ENCODE results near the gene ZSCAN21.

DNA sequence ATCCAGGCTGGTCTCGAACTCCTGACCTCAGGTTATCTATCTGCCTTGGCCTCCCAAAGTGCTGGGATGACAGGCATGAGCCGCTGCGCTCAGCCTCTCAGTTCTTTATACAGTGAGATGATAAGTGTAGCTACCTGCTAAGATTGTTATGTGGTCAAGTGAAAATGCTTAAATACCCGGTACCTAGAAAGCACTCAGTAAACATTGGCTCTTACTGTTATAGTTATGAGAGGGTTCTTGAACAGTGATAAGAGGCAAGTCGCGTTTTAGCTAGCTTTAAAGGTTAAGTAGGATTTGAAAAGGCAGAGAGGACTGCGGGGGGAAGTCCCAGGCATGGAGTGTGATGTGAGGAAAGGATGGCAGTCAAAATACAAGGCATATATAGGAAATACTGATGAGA, 29.7 kb upstream of the ZSCAN21 start:
- TF ChIP-seq GLIS3 (CRISPR knock-in tag; IDR thresholded peaks at IDR 0.05) = no peak
- TF ChIP-seq, protein P1, sequence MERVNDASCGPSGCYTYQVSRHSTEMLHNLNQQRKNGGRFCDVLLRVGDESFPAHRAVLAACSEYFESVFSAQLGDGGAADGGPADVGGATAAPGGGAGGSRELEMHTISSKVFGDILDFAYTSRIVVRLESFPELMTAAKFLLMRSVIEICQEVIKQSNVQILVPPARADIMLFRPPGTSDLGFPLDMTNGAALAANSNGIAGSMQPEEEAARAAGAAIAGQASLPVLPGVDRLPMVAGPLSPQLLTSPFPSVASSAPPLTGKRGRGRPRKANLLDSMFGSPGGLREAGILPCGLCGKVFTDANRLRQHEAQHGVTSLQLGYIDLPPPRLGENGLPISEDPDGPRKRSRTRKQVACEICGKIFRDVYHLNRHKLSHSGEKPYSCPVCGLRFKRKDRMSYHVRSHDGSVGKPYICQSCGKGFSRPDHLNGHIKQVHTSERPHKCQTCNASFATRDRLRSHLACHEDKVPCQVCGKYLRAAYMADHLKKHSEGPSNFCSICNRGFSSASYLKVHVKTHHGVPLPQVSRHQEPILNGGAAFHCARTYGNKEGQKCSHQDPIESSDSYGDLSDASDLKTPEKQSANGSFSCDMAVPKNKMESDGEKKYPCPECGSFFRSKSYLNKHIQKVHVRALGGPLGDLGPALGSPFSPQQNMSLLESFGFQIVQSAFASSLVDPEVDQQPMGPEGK (CRISPR knock-in tag; IDR thresholded peaks at IDR 0.05; ENCODE audit: borderline replicate concordance) = no peak
- no peak for TF ChIP-seq ZFP3 (CRISPR knock-in tag; IDR thresholded peaks at IDR 0.05)
- no peak for TF ChIP-seq ARNTL (CRISPR knock-in tag; IDR thresholded peaks at IDR 0.05; ENCODE audit: borderline replicate concordance, low read depth)
- no peak for TF ChIP-seq ZFP30 (CRISPR knock-in tag; IDR thresholded peaks at IDR 0.05)
- TF ChIP-seq, protein P2, sequence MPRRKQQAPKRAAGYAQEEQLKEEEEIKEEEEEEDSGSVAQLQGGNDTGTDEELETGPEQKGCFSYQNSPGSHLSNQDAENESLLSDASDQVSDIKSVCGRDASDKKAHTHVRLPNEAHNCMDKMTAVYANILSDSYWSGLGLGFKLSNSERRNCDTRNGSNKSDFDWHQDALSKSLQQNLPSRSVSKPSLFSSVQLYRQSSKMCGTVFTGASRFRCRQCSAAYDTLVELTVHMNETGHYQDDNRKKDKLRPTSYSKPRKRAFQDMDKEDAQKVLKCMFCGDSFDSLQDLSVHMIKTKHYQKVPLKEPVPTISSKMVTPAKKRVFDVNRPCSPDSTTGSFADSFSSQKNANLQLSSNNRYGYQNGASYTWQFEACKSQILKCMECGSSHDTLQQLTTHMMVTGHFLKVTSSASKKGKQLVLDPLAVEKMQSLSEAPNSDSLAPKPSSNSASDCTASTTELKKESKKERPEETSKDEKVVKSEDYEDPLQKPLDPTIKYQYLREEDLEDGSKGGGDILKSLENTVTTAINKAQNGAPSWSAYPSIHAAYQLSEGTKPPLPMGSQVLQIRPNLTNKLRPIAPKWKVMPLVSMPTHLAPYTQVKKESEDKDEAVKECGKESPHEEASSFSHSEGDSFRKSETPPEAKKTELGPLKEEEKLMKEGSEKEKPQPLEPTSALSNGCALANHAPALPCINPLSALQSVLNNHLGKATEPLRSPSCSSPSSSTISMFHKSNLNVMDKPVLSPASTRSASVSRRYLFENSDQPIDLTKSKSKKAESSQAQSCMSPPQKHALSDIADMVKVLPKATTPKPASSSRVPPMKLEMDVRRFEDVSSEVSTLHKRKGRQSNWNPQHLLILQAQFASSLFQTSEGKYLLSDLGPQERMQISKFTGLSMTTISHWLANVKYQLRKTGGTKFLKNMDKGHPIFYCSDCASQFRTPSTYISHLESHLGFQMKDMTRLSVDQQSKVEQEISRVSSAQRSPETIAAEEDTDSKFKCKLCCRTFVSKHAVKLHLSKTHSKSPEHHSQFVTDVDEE (CRISPR knock-in tag; IDR thresholded peaks at IDR 0.05) = no peak
- TF ChIP-seq ISL1 (CRISPR knock-in tag; IDR thresholded peaks at IDR 0.05) = no peak
- TF ChIP-seq RARB (CRISPR knock-in tag; IDR thresholded peaks at IDR 0.05) = no peak
- TF ChIP-seq, protein P3, sequence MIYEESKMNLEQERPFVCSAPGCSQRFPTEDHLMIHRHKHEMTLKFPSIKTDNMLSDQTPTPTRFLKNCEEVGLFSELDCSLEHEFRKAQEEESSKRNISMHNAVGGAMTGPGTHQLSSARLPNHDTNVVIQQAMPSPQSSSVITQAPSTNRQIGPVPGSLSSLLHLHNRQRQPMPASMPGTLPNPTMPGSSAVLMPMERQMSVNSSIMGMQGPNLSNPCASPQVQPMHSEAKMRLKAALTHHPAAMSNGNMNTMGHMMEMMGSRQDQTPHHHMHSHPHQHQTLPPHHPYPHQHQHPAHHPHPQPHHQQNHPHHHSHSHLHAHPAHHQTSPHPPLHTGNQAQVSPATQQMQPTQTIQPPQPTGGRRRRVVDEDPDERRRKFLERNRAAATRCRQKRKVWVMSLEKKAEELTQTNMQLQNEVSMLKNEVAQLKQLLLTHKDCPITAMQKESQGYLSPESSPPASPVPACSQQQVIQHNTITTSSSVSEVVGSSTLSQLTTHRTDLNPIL (CRISPR knock-in tag; IDR thresholded peaks at IDR 0.05; ENCODE audit: low read depth) = no peak
- no peak for TF ChIP-seq ZNF8 (CRISPR knock-in tag; IDR thresholded peaks at IDR 0.05)
